ENCODE results near the gene FLT3. TPM values are rescaled to one million over a fixed set of nuclear protein-coding genes. Genes with fewer than 3 reads are reported as not detected.
A peak's percentile ranks its signal among the peaks of the same experiment; 100 is the strongest.

The FLT3 gene
- total RNA-seq, 2 experiments from 2014 or later, result not detected

GRCh38 chr13:28022848-28023518 is 77.4 kb downstream of the FLT3 start:
- ATAC-seq (no peak), DNase-seq (no peak)
- intact Hi-C loops (cut with micrococcal nuclease), result no loop called here
- Mint-ChIP-seq H3K27me3 (no peaks in the 10 kb centered on the region), H3K27ac (no peak overlapping the region), H3K36me3 (ENCODE audit: low read depth) (no peaks in the 10 kb centered on the region), H3K4me1 (ENCODE audit: low read depth) (peaks cover 7% of the 10 kb centered on the region), H3K9me3 (no peaks in the 10 kb centered on the region), H3K4me3 (no peak overlapping the region)
- POLR2A ChIA-PET, result no interaction called here
- CTCF ChIA-PET, result no interaction called here
- no peak for TF ChIP-seq CTCF (IDR thresholded peaks at IDR 0.05)

- intact Hi-C loops (cut with micrococcal nuclease), result no loop called here
- CTCF ChIA-PET, result no interaction called here
- no peak for TF ChIP-seq CTCF (IDR thresholded peaks at IDR 0.05)
- DNase-seq (no peak), ATAC-seq (no peak)
- Mint-ChIP-seq H3K4me3 (no peak overlapping the region), H3K4me1 (ENCODE audit: low read depth) (peaks cover 3% of the 10 kb centered on the region), H3K9me3 (no peaks in the 10 kb centered on the region), H3K36me3 (ENCODE audit: low read depth) (no peaks in the 10 kb centered on the region), H3K27me3 (peaks cover 5% of the 10 kb centered on the region), H3K27ac (no peak overlapping the region)
- POLR2A ChIA-PET, result interaction anchor here (0.8 kb wide), 1 partner anchor 29 kb away, joined by 3 read pairs; no protein-coding TSS in a partner anchor
Measured at GRCh38 chr13:28014301-28014700, 86.1 kb downstream of the FLT3 start.

GRCh38 chr13:28013482-28013881 is 86.9 kb downstream of the FLT3 start:
- CTCF ChIA-PET, result no interaction called here
- Mint-ChIP-seq H3K27me3 (peaks cover 5% of the 10 kb centered on the region), H3K36me3 (ENCODE audit: low read depth) (no peaks in the 10 kb centered on the region), H3K27ac (no peak overlapping the region), H3K4me3 (no peak overlapping the region), H3K4me1 (ENCODE audit: low read depth) (peaks cover 3% of the 10 kb centered on the region), H3K9me3 (no peaks in the 10 kb centered on the region)
- ATAC-seq, result no peak
- no peak for DNase-seq
- POLR2A ChIA-PET, result no interaction called here
- no peak for TF ChIP-seq CTCF (IDR thresholded peaks at IDR 0.05)
- intact Hi-C loops (cut with micrococcal nuclease), result no loop called here

- no peaks in the 10 kb centered on the region for H3K9me3 Mint-ChIP-seq
- peaks cover 5% of the 10 kb centered on the region for H3K27me3 Mint-ChIP-seq
- H3K36me3 Mint-ChIP-seq (ENCODE audit: low read depth), result no peaks in the 10 kb centered on the region
- peaks cover 3% of the 10 kb centered on the region for H3K4me1 Mint-ChIP-seq (ENCODE audit: low read depth)
- H3K27ac Mint-ChIP-seq, result no peak overlapping the region
- intact Hi-C loops (cut with micrococcal nuclease), result no loop called here
- CTCF ChIA-PET, result interaction anchor here (1.8 kb wide), 1 partner anchor 10 kb away, joined by 6 read pairs; no protein-coding TSS in a partner anchor
- ATAC-seq (peak; percentile 77), DNase-seq (no peak)
- TF ChIP-seq CTCF (IDR thresholded peaks at IDR 0.05), result no peak
- H3K4me3 Mint-ChIP-seq, result no peak overlapping the region
- POLR2A ChIA-PET, result no interaction called here
Measured at GRCh38 chr13:28012896-28013295, 87.5 kb downstream of the FLT3 start.

- no peak for ATAC-seq
- intact Hi-C loops (cut with micrococcal nuclease), result no loop called here
- Mint-ChIP-seq H3K27me3 (peaks cover 5% of the 10 kb centered on the region), H3K4me1 (ENCODE audit: low read depth) (peaks cover 3% of the 10 kb centered on the region), H3K27ac (no peak overlapping the region), H3K9me3 (no peaks in the 10 kb centered on the region), H3K4me3 (no peak overlapping the region), H3K36me3 (ENCODE audit: low read depth) (no peaks in the 10 kb centered on the region)
- ChIA-PET CTCF (interaction anchor here (1.8 kb wide), 1 partner anchor 10 kb away, joined by 6 read pairs; no protein-coding TSS in a partner anchor), POLR2A (no interaction called here)
- TF ChIP-seq CTCF (IDR thresholded peaks at IDR 0.05), result no peak
- no peak for DNase-seq
Measured at GRCh38 chr13:28012383-28012782, 88.0 kb downstream of the FLT3 start.
